Gastroesophageal sphincter (tissue), 3 donors: ENCODE data around the gene NDUFA6.

Experiments used
- POLR2A ChIP-seq, 2 donors: fragments of 450-650 bp; IDR thresholded peaks; one replicate each; pipeline ENCODE4 v1.6.1; 2017; ENCODE audit warnings: antibody characterized with exemption in 2 of 2, mild to moderate bottlenecking in 2 of 2, moderate library complexity in 1 of 2
- TF ChIP-seq, protein P1 (sequence below), 4 experiments: fragments of 200-600 bp in 2 of 4; fragments of 450-650 bp in 2 of 4; sonication (generic) in 1 of 4; IDR thresholded peaks; one replicate each; pipeline ENCODE4 v1.5.1; 2017 to 2019; ENCODE audit warnings: antibody characterized with exemption in 4 of 4, mild to moderate bottlenecking in 2 of 4, moderate library complexity in 2 of 4

DNA sequence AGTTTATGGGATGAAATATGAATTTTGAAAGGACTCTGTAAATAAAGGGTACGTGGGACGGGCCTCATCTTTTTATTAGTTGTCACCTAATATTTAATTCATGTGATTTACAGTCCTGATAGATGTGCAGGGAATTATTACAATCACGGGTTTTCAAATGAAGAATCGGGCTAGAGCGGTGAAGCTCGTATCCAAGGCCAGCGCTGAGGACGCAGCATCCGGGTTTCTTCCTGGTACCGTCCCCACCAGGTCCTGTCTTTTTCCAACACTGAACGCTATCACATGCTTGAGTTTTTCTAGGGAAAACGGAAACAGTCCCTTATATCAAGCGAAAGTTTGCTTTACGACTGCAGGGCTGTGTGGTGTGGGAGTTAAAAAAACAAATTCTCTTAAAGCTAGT is 10.3 kb downstream of the NDUFA6 start:
- TF ChIP-seq, protein P1, sequence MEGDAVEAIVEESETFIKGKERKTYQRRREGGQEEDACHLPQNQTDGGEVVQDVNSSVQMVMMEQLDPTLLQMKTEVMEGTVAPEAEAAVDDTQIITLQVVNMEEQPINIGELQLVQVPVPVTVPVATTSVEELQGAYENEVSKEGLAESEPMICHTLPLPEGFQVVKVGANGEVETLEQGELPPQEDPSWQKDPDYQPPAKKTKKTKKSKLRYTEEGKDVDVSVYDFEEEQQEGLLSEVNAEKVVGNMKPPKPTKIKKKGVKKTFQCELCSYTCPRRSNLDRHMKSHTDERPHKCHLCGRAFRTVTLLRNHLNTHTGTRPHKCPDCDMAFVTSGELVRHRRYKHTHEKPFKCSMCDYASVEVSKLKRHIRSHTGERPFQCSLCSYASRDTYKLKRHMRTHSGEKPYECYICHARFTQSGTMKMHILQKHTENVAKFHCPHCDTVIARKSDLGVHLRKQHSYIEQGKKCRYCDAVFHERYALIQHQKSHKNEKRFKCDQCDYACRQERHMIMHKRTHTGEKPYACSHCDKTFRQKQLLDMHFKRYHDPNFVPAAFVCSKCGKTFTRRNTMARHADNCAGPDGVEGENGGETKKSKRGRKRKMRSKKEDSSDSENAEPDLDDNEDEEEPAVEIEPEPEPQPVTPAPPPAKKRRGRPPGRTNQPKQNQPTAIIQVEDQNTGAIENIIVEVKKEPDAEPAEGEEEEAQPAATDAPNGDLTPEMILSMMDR (IDR thresholded peaks at IDR 0.05) = no peak
- no peak for TF ChIP-seq POLR2A (IDR thresholded peaks at IDR 0.05)
